Fibroblast of skin of left quadriceps (primary cell): ENCODE results near the gene UGT1A8.
"Not testable (repeated sequence)": the region's sequence is repeated elsewhere in the genome, so short reads cannot be mapped to it uniquely, and the experiment has no call there.

ENCODE experiments used
- DNase-seq, 2 experiments: peaks; one replicate each; pipeline ENCODE4 v3.0.0-alpha.2; 2013; ENCODE audit warnings: low read depth in 2 of 2

UGT1A8 gene

DNA sequence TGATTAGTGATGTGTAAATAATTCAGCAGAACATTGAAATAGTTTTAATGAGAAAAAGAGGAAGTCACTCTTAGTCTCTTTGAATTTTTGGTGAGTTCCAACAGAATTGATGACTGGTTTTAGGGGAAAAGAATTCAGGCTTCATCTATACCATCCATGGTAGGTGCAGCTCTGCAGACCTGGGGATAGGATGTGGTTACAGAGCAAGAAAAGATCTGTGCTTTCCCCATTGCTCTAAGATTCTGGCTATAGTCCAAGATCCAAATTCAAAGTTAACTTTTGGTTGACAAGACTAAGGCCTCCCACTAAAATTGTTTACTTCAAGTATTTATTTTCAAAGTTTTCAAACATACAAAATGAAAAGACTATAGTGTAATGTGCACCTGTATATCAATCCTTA is 22.4 kb downstream of the UGT1A8 start:
- DNase-seq = no peak

DNA sequence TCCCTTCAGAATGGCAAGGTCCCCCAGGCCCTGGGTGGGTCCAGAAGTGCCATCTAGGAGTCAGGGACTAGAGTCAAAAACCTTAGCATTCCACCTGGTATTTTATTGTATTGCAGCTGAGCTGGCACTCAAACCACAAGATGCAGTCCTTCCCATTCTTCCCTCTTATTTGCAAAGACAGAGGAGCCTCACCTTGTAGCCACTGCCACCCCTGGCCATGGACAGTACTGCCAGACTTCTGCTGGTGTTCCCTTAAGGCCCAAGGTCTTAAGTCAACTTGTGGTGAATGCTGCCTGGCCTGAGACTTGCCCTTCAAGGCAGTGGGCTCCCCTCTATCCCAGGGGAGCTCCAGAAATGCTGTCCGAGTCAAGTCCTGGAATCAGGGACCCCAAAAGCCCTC is 25.7 kb downstream of the UGT1A8 start:
- DNase-seq = no peak

DNA sequence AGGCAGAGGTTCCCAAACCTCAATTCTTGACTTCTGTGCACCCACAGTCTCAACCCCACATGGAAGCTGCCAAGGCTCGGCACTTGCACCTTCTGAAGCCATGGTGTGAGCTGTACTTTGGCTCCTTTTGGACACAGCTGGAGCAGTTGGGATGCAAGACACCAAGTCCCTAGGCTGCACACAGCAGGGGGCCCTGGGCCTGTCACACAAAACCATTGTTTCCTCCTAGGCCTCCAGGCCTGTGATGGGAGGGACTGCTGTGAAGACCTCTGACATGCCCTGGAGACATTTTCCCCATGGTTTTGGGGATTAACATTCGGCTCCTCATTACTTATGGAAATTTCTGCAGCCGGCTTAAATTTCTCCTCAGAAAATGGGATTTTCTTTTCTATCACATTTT is 28.6 kb downstream of the UGT1A8 start:
- DNase-seq = not testable (repeated sequence)

DNA sequence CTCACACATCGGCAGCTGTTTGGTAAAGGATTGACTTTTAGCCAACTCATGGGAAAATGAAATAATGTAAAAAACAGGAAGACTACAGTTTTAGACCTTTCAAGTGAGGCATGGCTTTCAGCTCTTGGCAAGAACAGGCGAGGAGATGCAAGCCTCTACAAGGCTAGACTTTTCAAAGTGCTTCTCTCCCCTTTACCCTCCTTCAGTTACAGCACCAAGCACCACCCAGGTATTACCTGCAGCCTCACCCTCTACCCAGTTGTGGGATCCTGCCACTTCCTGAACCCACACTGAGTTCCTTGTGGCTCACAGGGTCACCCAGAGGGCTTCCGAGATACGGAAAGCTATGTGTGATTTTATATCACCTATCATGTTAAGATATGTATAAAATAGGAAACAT is 33.5 kb downstream of the UGT1A8 start:
- no peak for DNase-seq

DNA sequence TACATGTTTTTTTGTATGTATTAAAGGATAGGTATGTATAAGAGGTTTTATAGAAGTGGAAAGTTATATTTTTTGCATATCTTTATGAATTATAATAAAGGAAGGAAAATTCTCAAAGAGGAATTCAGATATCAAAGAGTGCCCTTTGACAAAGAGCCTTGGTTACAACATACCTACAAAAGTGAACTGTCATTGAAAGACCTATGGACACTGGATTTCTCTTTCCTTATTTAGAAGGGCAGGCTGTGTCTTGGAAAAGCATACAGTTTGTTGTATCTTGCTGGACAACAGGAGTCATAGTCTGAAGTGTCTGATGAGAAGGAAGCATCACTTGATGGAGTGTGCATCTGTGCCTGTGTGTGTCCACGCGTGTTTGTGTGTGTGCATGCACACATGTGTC is 34.0 kb downstream of the UGT1A8 start:
- no peak for DNase-seq

DNA sequence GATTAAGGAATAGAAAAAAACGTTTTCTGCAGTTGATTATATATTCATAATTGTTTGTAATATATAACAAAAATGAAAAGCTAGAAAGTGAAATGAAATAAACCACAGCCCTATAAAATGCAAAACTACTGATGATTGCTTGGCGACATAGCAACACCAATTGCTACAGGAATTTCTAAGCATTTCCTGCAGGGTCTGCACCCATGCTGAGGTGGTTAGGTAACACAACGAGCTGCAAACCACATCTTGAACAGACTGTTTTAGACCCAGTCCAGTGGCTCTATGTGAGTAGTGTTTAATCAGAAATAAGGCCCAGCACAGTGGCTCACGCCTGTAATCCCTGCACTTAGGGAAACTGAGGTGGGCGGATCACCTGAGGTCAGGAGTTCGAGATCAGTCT is 37.1 kb downstream of the UGT1A8 start:
- no peak for DNase-seq

DNA sequence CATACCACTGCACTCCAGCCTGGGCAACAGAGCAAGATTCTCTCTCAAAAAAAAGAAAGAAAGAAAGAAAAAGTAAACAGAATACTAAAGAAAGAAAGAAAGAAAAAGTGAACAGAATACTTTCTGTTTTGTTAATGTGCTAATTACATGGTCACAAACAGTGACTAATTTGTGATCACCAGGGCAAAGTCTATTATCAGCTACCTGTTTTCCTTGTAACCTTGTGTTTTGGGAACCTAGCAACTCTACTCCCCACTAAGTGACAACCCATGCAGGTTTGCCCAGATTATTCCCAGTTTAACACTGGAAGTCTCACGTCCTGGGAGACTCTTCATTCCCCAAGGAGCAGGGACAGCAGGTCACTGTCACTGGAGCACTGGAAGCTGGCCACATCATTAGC is 37.6 kb downstream of the UGT1A8 start:
- no peak for DNase-seq

DNA sequence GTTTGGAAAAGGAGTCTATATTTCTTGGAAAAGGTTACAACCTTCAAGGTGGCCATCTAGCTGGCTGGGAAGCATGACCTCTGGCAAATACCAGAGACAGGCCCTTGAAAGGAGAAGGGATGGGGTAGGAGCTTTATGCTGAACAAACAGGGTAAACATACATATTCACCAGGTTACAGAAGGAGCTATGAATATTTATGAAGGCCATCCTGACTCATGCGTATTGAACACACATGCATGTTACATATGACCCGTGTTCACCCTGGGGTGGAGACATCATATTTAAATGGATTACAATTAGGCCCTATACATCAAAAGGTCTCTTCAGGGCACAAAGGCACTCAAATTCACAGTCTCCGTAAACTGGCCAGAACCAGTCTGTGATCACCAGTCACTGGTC is 38.5 kb downstream of the UGT1A8 start:
- DNase-seq = not testable (repeated sequence)

DNA sequence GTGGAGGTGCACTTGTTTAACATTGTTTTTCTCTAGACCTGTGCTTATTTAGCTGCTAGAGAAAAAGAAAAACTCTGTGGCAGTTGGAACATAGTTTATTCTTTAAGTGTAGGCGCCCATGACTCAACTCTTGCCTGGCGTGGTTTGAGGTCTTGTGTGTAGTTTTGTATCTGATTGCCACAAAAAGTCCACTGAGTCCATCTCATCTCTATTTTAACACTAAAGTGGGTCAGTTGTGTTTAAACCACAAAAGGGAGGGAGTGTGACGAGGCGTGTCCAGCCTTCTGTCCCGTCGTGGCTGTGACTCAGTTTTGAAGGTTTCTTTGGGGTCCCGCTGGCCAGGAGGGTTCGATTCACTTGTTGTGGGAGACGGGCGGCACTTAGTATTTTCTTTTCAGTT is 39.0 kb downstream of the UGT1A8 start:
- no peak for DNase-seq

DNA sequence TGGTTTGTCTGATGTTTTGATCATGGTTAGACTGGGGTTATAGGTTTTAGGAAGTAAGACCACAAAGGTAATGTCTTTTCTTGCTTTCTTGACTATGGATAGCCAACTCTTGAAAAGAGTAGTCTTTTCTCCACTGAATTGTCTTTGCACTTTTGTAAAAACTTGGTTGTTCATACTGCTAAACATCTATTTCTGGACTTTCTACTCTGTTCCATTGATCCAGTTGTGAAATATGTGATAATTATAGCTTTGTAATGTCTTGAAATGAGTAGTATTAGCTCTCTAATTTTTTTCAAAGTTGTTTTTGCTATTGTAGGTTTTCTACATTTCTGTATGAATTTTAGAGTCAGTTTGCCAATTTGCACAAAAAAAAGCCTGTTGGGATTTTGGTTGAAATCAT is 41.2 kb downstream of the UGT1A8 start:
- no peak for DNase-seq

DNA sequence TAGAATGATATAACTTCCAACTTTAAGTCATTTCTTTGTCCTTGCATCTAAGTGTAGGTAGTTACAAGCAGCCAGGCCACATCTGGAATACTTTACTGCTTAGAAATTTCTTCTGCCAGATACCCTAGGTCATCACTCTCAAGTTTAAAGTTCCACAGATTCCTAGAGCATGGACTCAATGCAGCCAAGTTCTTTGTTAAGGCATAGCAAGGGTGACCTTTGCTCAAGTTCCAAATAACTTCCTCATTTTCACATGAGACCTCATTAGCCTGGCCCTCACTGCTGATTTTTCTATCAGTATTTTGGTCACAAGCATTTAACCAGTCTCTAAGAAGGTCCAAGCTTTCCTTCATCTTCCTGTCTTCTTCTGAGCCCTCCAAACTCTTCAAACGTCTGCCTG is 46.5 kb downstream of the UGT1A8 start:
- no peak for DNase-seq

DNA sequence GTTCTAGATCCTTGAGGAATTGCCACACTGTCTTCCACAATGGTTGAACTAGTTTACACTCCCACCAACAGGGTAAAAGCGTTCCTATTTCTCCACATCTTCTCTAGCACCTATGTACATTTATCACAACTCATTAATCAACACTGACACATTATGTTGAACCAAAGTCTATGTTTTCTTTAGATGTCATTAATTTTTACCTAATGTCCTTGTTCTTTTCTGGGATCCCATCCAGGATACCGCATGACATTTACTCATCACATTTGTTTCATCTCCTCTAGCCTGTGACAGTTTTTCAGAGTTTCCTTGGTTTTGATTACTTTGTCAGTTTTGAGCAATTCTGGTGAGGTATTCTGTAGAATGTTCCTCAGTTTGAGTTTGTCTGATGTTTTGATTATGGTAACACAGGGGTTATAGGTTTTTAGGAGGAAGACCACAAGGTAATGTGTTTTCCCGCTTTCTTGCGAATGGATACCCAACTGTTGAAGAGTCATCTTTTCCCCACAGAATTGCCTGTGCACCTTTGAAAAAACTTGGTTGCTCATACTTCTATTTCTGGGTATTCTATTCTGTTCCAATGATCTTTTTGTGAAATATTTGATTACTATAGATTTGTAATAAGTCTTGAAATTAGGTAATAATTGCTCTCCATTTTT is 51.3 kb downstream of the UGT1A8 start:
- DNase-seq = no peak

DNA sequence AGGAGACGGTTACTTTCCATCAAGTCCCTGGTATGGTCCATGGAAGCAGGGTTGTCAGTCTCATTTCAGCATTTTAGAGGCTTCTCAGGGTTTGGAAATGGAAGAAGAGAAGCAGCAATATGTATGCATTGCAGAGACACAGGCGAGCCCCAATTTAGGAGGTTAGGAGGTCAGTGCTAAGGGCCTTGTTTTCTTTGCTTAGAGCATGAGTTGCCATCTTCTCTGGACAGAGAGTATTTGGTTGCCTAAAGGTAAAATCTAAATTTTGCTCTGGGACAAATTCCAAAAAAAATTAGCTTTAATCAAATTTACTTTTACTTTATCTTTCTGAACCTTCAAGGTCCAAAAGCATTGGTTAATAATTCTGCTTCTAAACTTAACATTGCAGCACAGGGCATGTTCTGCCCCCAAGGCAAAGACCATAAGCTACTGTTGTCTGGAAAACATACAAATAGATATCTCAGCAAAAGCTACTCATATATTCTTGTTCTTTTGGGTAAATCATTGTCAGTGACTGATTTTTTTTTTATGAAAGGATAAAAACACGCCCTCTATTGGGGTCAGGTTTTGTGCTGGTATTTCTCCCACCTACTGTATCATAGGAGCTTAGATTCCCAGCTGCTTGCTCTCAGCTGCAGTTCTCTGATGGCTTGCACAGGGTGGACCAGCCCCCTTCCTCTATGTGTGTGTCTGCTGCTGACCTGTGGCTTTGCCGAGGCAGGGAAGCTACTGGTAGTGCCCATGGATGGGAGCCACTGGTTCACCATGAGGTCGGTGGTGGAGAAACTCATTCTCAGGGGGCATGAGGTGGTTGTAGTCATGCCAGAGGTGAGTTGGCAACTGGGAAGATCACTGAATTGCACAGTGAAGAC is 54.1 kb downstream of the UGT1A8 start, which contains the start of gene UGT1A9:
UGT1A9 (plus strand) TSS at position 609 of the 872 bp plus-strand sequence; CDS start at position 646, 37 bp downstream.
- DNase-seq = no peak

DNA sequence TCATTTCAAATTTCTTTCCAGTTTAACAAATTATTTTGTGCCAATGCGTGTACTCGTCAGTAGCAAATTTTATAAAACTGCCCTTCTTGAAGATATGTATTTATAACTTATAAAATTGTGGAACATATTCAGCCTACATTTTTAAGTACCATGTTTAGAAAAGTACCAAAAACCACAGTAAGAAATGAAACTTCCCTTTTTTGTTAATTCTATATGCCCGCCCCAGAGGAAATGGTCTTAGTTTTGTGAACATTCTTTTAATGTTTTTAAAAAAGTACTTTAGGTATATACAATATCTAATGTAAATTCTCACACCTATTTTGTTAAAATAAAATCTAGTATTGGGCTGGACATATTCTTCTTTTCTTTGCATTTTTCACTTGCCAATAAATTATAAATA is 55.5 kb downstream of the UGT1A8 start:
- no peak for DNase-seq

DNA sequence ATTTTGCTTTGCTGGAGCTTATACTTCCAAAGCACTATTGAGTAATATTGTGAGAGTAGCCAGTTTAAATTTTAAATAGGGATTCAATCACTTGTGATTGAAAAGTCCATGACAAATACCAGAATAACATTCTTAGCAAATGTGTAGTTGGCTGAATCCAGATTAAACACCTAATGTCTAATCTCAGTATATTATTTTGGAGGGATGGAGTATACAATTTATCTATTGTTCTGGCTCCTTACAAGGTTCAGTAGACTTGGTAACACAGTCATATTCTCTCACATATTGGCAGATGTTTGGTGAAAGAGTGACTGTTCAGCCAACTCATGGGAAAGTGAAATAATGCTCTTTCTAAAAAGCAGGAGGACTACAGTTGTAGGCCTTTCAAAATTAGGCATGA is 56.5 kb downstream of the UGT1A8 start:
- no peak for DNase-seq

DNA sequence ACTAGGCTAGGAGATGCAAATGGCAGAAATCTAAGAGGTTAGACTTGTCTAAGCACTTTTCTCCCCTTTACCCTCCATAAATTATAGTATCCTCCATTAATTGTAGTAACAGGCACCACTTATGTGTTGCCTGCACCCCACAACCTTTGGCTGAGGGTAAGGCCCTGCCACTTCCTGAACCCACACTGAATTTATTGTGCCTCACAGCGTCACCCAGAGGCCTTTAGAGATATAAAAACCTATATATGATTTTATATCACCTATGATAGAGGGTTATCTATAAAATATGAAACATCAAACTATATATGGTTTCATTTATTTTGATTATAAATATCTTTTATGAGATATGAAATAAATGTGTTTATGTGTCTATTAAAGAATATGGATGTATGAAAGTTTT is 56.9 kb downstream of the UGT1A8 start:
- no peak for DNase-seq

DNA sequence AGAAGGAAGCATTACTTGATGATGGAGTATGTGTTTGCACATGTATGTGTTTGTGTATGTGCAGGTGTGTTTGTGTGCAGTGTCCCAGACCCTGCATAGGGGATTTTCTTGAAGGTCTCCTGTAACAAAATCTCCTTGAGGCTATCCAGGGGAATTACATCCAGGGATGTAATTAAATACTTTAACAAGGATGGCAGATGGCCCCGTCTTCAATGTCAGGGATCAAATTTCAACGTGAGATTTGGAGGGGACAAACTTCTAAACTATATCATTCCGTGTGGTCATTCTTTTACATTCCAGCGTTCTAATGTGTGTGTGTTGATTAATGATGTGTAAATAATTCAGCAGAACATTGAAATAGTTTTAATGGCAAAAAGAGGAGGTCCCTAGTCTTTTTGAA is 57.6 kb downstream of the UGT1A8 start:
- DNase-seq = no peak

DNA sequence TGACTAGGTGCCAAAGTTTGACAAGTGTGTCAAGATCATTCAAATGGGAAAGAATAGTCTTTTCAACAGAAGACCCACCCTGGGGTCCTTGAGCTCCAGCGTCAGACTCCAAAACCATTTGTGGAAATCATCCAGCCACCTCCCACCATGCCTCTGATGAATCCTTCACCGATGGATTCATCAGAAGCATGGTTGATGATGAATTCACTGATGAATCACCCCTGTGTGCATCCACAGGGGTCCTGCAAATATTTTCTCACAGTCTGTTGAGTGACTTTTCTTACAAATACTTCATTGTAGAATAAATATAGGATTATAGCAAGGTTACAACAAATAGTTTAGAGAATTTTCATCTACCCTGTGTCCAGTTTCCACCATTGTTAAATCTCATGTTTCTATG is 58.6 kb downstream of the UGT1A8 start:
- DNase-seq = no peak

DNA sequence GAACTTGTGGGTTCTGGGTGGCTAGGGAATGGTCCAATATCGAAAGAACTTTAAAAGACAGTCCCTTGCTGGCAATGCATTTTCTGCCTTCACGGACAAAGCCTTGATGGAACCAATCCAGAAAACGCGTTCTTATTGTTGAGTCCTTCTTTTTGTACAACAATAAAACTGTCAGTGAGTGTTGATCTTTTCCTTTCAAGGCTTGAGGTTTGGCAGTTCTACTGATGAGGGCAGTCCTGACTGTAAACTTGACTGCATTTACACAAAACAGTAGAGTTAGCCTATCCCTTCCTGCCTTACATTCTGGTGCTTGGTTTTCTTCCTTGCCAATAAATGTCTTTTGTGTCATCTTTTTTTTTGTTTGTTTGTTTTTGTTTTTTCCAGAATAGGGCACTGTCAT is 61.8 kb downstream of the UGT1A8 start:
- DNase-seq = no peak

DNA sequence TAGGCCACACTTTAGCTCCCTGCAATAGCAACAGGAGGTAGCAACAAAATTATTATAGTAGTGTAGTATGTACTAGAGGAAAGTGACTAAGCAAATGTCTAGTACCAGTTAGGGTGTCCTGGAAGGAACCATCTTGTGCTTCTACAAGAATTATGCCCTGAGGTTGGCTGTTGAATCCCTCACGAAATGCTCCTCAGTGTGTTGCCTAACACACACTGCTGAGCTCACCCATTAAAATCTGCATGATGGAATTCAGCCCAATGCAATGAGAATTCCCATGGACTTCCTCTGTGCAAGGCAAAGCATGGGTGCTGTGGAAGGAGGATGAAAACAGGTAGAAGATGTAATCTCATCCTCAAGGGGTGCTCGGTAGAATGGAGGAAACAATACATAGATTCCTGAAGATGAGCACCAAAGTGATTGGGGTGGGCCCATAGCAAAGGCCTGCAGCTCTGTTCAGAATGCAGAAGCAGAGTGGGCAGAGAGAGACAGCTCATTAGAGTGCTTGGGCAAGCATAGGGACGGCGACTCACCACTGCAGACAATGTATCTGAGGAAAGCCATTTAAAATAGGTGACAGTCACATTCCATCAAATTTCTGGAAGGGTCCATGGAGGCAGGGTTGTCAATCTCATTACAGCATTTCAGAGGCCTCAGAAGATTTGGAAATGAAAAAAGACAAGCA is 63.1 kb downstream of the UGT1A8 start:
- no peak for DNase-seq

DNA sequence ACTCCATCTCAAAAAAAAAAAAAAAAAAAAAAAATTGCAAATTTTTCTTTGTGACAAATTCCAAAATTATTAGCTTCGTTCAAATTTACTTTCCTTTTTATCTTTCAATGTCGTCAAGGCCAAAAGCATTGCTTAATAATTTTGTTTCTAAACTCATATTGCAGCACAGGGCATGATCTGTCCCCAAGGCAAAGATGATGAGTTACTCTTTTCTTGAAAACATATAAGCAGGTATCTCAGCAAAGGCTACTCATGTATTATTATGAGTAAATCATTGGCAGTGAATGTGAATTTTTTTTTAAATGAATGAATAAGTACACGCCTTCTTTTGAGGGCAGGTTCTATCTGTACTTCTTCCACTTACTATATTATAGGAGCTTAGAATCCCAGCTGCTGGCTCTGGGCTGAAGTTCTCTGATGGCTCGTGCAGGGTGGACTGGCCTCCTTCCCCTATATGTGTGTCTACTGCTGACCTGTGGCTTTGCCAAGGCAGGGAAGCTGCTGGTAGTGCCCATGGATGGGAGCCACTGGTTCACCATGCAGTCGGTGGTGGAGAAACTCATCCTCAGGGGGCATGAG is 64.2 kb downstream of the UGT1A8 start, which contains the start of gene UGT1A7:
UGT1A7 (plus strand) TSS at position 381 of the 579 bp plus-strand sequence; CDS start at position 418, 37 bp downstream.
- DNase-seq = no peak

DNA sequence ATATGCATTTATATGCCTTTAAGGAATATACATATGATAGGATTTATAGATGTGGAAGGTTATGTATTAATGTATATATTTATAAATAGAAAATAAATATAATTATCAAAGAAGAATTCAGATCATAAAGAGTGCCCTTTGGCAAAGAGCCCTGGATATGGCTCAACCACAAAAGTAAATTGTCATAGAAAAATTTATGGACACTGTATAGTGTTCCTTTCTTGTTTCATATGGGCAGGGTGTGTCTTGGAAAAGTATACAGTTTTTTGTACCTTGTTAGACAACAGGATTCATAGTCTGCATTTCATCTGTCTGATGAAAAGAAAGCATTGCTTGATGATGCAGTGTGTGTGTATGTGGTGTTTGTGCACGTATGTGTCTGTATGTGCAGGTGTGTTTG is 67.2 kb downstream of the UGT1A8 start:
- DNase-seq = no peak
